GM04504 (cell line): ENCODE measurements around the gene ARID1A.
"Not testable (repeated sequence)": the region's sequence is repeated elsewhere in the genome, so short reads cannot be mapped to it uniquely, and the experiment has no call there.

ENCODE experiments used
- DNase-seq: peaks from one replicate; pipeline ENCODE4 v3.0.0-alpha.2; 2012; ENCODE audit warnings: low read depth

The ARID1A gene

DNA sequence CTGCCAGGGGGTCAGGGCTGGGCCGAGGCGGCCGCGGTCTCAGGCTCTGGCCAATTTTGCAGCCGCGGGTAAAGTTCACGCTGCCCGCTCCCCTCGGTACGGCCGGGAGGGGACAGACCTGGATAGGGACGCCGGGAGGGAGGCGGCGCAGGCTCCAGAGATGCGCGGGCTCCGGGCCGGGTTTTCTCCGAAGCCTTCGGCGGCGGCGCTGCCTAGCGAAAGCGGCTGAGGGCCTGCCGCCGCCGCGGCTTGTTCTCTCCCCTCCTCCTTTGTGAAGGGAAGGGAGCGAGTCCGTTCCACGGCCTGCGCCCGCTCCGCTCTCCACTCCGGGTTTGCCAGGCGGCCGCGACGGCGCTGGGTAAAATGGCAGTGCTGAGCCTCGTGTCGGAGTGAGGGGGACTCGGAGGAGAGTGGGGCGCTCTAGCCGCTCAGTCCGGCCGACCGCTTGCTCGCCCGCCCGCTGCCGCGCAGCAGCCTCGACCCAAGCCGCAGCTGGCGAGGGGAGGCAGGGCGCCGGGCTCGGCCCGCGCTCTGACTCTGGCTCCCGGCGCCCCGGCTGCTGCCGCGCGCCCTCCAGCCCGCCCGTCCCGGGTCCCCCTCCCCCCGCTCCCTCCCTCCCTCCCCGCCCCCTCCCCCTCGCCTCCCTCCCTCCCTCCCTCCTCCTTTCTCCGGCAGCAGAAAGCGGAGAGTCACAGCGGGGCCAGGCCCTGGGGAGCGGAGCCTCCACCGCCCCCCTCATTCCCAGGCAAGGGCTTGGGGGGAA, at the start of gene ARID1A:
Gene ARID1A, plus strand, starts transcription at position 660 of the 763 bp plus-strand sequence. CDS start 389 bp downstream, outside the sequence.
- DNase-seq = peak; percentile 95

DNA sequence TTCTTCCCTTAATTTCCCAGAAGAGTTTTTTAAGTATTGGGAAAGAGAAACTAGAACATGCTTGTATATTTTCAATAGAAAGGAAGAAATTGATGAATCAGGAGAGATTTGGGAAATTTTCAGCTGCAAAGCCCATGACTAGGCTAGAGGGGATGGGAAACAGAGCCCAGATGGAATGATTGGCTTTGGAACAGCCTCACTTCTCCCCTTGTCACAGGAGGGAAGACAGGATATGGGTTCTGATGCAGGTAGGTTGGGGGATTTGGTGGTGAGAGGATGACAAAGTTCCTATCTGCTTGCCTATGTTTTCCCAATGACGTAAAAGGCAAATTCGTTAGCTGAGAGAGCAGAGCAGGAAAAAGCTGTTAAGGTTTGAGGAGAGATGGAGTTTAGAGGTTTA, 31.0 kb upstream of the ARID1A start:
- DNase-seq = no peak

DNA sequence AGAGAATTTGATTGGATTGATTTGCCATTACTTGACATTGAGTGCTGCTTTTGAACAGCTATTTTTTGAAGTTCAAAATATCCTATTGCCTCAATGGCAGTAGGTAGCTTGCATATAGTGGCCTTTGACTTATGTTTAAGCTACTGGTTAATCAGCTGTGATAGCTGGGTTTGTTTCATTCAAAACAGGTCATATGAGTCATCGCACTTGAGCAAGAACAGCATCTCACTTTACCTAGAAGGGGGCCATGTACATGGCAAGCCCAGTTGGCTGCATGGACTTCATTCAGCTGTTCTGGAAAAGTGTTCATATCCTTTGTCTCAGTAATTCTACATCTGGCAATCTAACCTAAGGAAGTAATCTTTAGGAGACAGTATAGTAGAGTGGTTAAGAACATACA, 29.0 kb upstream of the ARID1A start:
- no peak for DNase-seq

DNA sequence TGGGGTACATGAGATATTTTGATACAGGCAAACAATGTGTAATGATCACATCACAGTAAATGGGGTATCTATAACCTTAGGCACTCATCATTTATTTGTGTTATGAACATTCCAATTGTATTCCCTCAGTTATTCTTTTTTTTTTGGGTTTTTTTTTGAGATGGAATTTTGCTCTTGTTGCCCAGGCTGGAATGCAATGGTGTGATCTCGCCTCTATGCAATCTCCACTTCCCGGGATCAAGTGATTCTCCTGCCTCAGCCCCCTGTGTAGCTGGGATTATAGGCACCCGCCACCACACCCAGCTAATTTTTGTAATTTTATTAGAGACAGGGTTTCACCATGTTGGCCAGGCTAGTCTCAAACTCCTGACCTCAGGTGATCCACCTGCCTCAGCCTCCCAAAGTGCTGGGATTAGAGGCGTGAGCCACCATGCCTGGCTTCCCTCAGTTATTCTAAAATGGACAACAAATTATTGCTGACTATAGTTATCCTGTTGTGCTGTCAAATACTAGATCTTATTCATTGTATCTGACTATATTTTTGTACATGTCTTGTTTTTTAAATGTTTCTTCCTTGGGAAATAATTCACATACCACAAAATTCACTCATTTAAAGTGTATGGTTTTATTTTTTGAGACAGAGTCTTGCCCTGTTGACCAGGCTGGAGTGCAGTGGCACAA, 27.6 kb upstream of the ARID1A start:
- not testable (repeated sequence) for DNase-seq

DNA sequence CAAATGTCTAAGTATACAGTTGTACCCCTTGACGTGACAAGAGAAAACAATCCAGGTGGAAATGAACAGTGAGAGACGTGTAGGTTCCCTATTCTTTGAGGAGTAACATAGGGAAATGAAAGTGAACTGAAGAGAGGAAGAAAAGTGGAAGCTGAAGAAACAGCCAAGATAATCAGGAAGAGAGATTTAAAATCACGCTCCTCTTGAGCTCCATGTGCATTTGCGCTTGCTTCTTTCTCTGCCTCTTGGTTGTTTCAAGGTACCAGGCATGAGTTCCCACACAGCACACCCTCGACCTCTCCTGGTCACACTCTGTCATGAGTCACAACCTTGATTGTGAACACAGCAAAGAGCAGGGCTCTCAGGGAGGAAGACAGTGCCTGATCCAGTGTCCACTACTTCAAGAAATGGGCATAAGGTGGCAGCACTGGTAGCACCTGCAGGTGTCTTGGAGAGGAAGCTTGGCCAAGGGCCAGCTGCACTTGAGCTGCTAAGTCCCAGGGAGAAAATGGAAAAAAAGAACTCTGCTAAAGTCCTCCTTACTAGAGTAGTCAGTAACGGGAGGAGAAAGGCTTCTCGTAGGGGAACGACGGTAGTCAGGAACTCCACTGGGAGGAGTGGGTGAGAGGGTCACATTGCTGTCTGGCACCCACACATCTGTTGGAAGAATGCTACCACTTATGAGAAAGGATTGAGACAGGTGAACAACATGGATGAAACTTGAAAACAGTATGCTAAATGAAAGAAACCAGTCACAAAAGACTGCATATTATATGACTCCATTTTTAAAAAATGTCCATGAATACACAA, 18.3 kb upstream of the ARID1A start:
- peak; percentile 44 for DNase-seq

DNA sequence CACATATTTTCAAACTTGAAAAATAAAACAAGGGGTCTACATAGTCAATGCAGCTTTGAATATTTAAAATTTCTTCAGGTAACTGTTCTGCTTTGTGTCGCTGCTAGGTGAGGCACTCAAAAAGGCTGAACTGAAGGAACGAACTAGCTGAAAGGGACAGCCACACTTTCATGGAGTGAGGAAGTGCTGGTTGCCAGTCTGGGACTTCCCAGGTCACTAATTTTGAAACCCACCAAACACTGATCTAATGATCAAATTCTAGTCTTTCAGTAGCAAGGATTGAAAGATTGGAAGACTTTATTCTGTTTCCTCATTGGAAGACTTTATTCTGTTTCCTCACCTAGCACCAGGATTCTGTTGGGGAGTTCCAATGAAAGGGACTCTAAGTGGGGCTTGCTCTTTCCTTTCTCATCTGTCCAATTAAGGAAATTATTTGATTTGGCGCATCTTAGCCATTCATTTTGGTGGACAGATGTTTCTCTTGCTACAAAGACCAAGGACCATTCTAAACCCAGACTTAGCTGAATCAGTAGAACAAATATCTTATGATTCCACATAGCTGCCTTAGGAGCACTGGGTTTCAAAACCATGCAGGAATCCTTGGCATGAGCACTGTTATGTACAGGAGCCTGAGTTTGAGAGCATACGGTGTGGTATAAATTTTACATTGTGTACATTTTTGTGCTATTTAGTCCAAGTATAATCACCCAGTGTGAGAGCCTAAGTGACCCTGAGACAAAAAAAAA, 10.9 kb upstream of the ARID1A start:
- DNase-seq = no peak

DNA sequence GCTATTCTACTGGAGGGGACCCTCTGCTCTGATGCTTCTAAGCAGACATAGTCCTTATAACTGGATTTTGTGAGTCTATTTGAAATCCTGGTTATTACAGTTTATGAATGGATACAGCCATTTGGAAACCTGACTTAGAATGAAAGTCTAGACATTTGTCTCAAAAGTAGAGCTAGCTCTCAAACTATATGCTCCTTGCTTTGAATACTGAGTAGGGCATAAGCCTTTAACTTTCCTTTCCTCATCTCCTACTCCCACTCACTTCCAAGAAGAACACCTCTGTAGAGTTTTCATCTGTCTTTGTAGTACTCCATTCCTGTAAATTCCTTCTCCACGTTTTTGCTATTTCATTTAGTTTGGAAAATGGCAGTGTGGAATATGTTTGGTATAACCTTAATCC, 9.0 kb upstream of the ARID1A start:
- DNase-seq = no peak

DNA sequence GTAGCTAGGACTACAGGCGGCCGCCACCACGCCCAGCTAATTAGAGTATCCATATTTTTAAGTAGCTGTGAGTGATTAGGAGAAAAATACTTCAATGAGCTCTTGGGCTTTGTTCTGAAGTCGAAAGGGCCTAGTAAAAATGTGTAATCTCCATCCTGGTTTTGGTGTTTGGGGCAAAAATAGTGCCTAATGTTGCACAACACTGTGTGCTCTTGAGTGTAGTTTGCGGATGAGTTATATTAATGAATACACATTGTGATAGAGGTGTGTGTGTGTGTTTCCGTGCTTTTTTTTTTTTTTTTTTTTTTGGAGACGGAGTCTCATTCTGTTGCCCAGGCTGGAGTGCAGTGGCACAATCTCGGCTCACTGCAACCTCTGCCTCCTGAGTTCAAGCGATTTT, 6.3 kb upstream of the ARID1A start:
- no peak for DNase-seq

DNA sequence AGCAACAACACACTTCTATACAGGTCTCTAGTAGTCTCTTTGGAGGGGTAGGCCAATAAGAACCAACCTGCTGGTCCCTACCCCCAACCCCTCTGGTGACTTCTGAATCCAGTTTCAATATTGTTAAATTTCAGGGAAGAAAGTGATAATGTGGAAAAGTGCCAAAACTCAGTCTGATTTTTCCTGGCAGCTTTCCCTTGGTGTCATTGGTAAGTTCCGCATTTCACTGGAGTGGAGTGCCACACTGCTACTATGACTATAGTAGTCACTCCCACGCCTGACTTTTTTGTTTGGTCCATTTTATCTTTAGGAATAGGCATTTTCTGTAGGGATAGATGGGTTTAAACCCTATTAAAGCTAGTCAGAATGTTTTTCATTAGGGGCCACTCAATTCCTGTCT, 5.7 kb upstream of the ARID1A start:
- no peak for DNase-seq

DNA sequence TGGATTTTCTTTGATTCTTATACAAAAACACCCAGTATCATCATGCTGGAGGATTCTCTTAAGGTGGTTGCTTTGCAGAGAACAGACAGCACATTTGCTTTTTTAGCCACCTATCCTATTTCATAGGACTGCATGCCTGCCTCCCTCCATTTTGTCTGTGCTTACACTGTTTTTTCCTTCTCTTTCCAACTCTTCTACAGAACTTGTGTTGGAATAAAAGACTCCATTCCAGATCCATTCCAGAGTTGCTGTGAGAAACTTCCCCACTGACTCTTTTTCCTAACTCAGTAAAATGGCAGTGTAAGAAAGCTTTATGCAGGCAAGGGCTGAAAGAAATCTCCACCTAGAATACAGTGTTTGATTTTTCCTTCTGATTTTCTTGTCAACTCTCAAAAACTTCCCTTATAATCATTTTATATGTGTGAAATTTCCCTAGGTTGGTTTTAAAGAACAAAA, 5.2 kb upstream of the ARID1A start:
- no peak for DNase-seq

DNA sequence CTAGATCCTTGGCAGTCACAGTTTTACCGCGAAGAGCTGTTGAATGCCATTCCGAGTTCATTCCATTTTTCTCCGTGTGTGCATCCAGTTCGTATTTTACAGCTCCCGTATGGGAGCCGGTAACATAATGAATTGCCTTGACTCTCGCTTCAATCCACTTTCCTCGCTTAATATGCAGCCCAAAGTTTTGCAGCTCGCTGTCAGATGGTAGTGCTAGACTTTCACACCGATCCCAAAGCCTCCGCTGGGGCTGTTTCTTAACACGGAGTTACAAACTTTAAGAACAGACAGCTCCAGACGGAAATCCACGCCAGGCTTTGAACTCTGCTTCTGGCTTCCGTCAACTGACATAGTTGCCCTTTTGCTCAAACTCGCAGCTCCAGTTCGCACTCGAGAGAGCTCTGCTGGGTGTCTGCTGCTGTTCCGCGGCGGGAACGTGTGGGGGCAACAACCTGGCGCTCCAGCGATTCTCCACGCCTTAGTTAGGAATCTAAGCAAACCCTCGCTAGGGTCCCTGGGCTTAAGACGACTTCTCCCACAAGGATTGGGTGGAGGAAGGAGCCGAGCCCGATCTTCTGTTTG, 3.5 kb upstream of the ARID1A start:
- peak; percentile 86 for DNase-seq

DNA sequence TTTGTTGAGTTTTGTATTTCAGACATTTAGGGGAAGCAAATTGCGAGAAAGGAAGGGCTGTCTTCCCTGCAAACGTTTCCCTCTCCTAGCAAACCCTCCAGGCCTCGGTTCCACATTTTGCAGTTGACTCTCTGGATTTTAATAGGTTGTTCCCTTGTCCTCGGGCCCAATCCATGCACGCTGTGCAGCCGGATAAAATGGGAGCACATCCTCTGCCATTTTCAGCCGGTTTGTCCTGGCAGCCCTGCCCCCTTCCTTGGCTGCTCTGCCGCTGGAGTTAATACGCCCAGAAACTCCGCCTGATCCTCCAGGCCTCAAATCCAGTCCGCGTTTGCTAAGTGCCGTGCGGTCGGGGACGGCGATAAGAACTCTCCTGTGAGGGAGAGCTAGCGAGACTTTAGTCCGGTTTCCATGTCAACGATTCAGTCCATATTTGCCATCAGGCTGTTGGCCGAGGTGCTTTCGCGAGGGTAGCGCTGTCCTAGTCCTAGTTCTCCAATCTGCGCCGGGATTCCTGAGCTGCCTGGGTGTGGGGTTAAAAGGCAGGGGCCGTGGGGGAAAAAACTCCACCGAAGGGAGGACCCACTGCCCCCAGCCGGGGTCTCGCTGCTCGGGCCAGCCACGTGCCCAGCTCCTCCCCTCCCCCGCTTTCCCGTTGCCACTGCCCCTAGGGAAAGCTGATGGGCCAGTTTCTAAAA, 2.9 kb upstream of the ARID1A start:
- peak; percentile 97 for DNase-seq

DNA sequence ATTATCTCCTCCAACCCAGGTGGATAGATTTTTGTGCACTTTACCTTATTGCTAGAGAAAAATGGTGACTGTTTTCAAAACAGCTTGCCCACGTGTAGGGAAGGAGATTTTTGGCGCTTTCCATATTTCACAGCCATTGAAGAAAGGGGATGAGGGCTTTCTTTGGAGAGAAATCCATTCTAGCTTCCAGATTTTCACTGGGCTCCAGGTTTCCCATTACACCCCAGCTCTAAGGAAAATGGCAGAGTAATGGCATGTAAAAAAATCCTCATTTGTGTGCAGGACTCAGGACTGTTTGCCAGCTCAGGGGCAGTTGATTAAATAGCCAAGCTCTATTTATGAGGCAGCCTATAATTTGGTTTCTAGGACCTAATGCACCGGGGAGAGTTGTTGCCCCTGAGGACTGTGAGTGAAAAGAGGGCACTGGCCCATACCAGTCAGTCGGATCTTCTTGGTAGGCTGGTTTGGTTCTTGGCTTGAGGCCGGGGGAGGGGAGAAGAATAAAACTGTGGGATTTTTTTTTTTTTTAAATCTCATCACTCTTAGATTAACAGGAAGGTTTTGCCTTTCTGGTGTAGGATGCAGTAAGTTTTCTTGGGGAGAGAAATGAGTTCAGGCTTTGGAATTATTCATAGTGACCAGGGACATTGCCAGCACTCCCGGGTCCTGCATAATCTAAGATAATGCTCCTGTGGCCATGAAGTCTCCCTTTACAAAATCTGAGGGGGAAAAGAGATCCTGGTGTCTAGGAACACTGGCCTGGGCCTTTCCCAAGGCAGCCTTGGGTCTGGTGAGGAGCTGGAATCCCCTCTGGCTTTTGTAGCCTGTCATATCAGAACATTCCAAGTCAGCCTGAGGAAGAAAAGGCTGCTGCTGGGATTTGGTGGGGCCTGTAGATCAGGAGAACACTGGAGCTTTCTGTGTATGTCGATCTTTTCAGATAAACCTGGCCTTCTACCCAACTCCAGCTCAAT, 1.9 kb upstream of the ARID1A start:
- no peak for DNase-seq

DNA sequence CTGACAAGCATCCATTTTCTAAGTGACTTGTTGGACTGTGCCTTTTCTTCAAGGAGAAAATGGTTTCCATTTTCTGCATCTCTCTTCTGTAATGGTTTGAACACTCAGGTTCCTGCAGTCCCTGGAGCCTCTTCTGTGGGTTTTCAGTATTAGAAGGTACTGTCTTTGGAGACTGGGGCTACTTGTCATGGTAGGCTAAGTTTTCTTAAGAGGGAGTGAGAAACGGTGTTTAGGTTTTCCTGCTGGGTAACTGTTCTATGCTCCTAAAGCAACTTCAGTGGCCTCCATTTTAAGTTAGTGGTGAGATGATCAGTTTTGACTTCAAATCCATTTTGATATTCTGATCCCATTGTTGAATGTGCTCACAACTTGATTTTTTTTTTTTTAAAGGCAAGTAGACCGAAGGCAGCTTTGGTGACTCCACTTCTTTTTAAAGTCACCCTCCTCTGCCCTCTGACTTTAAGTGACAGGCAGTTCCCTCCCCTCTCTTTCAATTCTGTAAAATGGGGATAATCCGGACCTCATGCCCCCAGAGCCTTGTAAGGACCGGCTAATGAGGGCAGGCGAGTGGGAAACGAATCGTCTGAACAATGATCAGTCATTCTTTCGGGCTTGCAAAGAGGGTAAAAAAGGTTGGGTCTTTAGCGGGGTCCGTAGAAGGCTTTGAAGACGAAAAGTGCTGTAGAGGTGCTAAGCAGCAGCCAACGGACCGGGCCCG, 1.0 kb upstream of the ARID1A start:
- DNase-seq = no peak

DNA sequence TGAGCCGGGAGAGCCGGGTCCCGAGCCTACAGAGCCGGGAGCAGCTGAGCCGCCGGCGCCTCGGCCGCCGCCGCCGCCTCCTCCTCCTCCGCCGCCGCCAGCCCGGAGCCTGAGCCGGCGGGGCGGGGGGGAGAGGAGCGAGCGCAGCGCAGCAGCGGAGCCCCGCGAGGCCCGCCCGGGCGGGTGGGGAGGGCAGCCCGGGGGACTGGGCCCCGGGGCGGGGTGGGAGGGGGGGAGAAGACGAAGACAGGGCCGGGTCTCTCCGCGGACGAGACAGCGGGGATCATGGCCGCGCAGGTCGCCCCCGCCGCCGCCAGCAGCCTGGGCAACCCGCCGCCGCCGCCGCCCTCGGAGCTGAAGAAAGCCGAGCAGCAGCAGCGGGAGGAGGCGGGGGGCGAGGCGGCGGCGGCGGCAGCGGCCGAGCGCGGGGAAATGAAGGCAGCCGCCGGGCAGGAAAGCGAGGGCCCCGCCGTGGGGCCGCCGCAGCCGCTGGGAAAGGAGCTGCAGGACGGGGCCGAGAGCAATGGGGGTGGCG, 371 bp downstream of the ARID1A start:
- DNase-seq = no peak

DNA sequence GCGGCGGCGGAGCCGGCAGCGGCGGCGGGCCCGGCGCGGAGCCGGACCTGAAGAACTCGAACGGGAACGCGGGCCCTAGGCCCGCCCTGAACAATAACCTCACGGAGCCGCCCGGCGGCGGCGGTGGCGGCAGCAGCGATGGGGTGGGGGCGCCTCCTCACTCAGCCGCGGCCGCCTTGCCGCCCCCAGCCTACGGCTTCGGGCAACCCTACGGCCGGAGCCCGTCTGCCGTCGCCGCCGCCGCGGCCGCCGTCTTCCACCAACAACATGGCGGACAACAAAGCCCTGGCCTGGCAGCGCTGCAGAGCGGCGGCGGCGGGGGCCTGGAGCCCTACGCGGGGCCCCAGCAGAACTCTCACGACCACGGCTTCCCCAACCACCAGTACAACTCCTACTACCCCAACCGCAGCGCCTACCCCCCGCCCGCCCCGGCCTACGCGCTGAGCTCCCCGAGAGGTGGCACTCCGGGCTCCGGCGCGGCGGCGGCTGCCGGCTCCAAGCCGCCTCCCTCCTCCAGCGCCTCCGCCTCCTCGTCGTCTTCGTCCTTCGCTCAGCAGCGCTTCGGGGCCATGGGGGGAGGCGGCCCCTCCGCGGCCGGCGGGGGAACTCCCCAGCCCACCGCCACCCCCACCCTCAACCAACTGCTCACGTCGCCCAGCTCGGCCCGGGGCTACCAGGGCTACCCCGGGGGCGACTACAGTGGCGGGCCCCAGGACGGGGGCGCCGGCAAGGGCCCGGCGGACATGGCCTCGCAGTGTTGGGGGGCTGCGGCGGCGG, 1.0 kb downstream of the ARID1A start:
- no peak for DNase-seq

DNA sequence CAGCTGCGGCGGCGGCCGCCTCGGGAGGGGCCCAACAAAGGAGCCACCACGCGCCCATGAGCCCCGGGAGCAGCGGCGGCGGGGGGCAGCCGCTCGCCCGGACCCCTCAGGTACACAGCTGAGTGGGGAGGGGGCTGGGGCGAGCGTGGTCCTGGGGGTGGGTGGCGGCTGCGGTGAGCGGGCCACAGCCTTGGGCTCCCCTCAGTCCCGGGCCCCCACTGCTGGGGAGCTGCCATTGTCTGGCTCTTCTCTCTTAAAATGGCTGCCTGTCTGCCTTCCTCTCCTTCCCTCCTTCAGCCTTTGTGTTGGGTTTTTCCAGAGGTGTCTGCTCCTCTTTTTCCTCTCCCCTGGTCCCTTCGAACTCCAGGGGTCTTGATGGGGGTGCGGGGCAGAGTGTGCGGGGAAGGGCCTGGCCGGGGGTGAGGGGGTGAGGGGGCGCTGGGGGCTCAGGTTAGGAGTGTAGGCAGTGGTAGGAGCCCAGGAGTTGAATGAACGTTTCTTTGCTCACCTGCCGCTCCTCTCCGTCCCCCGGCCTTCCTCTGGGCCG, 1.7 kb downstream of the ARID1A start:
- no peak for DNase-seq
